GM18868 (cell line): ENCODE results near the gene SLC25A13.

Experiments used
- ATAC-seq: cut with Tn5 transposase; IDR thresholded peaks from one replicate; pipeline ENCODE4 v1.9.1; 2021; ENCODE audit warnings: mild to moderate bottlenecking, moderate library complexity; ENCODE audit not compliant: unreplicated experiment

Gene SLC25A13

DNA sequence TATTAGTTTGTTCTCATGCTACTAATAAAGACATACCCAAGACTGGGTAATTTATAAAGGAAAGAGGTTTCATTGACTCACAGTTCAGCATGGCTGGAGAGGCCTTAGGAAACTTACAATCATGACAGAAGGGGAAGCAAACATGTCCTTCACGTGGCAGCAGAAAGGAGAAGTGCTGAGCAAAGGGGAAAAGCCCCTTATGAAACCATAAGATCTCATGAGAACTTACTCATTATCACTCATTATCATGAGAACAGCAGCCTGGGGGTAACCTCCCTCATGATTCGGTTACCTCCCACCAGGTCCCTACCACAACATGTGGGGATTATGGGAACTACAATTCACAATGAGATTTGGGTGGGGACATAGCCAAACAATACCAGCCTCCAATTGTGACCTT, 4.9 kb upstream of the SLC25A13 start:
- ATAC-seq = peak; percentile 47

DNA sequence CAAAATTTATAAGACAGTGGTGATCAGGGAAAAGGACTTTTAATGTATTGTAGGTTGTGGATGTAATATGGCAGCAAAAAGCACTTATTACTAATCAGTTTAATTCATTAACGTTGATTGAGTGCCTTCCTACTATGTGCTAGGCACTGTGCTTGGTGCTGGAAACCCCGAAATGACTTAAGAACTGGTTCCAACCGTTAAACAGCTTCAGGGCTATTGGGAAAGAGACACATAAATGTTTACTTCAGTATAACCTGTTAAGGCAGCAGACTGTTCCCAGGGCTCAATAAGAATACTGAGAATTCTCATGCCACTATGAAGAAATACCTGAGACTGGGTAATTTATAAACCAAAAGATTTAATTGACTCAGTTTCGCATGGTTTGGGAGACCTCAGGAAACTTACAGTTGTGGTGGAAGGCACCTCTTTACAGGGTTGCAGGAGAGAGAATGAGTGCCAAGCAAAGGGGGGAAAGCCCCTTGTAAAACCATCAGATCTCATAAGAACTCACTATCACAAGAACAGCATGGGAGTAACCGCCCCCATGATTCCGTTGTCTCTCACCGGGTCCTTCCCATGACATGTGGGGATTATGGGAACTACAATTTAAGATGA, 1.1 kb upstream of the SLC25A13 start:
- ATAC-seq = no peak

DNA sequence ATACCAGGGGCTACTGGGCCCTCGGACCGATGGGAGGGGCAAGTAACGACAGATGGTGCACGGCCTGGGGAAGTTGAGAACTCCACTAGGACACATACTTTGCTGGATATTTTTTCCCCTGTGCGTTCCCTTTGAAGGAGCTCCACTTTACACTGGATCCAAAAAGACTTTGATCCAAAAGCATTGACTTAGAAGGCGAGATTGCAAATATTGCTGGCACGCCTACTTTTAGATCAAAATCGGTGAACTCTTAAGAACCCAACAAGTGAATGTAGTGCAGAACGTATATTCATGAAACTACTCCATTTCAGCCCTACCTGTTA, 436 bp upstream of the SLC25A13 start:
- peak; percentile 29 for ATAC-seq

DNA sequence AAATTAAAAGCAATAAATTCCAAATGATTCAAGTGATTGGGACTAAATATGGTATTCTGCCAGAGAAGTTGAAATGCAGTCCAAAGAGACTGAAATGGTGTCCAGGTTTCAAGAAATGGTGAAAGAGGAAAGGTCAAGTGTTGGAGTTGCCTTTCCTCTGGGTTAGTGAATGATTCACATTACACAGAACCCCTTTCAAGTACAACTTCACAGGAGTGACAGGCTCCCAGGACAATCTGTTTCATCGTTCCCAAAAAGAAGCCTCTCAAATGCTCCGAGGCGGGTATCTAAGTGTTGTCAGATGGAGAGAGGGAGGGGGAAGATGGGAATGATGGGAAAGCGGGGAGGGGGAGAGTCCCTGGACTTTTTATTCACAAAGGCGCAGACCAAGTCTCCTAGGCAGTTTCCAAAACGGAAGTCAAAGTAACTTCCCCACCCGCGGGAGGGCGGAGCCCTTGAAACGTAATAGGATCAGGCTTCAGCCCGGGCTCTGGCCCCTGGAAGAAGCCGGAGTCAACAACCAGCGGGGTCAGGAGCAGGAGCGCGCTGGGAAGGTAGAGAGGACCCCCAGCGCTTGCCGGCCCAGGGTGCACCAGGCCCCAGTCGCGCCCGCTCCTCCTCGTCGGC, 754 bp downstream of the SLC25A13 start:
- ATAC-seq = peak; percentile 45

DNA sequence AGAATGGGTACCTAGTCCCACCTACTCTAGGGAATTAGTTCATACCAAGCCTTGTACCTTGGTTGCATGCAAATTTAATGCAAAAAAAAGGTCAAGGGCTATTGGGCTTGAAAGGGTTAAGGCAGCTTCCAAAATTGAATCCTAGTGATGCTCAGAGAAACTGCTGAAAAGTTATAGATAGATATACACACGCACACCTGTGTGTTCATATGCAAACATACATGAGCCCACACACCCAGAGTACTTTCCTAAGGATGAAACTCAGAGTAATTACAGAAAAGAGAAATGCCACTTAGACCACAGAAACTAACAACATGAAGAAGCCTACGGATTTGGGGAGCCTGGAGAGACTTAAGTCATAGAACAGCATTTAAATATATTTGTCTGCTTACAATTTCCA, 1.5 kb downstream of the SLC25A13 start:
- peak; percentile 41 for ATAC-seq

DNA sequence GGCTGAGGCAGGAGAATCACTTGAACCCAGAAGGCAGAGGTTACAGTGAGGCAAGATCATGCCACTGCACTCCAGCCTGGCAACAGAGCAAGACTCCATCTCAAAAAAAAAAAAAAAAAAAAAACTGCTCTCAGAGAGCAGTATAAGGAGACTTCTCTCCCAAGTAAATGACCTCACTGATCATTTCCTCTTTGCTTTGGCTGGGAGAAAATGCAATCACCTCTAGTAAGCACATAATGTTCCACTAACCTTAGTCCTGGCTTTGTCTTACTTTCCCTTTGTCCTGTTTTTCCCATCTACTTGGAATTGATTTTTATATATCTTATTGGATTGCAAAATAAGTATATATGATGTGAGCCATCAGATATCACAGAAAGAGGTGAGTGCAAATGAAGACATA, 2.5 kb downstream of the SLC25A13 start:
- no peak for ATAC-seq

DNA sequence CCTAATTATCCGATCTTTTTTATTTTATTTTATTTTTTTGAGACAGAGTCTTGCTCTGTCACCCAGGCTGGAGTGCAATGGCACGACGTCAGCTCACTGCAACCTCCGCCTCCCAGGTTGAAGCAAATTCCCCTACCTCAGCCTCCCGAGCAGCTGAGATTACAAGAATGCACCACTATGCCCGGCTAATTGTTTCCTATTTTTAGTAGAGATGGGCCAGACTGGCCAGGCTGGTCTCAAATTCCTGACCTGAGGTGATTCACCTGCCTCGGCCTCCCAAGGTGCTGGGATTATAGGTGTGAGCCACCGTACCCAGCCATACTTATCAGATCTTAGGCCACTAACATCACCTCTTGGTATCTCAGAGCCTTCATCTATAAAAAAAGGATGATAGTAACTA, 4.9 kb downstream of the SLC25A13 start:
- no peak for ATAC-seq

DNA sequence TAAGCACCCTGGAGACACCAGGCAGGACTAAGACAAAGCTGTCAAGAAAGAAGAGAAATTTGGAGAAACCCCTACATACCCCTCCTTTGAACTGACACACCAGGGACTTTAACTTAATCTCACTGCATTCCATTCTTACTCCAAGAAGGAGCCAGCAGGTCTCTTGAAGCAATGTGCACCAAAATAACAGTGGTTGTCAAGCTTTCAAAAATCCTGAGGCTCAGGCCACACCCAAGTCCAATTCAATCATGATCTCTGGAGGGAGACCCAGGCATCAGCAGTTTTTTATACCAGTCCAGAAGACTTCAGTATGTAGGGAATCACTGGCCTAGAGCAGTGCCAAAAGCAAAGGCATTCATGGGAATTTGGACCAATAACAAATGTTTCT, 6.8 kb downstream of the SLC25A13 start:
- ATAC-seq = no peak

DNA sequence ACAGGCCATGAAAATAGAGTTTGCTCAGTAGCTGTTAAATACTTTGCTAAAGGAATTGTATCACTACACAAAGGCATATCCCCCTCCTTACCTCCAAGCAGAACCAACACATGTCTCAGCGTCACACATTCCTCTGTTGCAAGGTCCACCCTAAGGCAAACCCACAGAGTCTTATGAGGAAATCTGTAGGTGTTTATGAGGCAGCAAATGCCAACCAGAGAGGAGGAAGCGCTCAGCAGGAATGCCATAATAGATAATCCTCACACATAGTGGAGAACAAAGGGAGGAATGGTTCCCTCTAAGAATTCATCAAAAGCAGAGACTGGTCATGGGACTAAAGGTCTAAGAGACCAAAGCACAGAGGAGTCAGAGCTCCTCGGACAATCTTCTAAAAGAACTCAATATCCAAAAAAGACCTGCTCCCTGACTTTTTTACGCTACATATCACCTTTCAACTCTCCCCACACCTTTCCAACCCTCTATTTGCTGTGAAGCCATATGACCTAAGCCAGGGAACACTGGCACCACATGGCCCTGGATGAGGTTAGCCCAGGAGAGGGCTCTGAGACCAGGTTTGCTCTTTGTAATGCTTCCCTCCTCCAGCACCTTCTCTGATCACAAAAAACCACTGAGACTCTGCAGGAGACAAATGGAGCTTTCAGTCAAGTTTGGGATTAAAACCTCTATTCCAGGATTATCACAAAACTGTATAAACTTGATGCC, 7.3 kb downstream of the SLC25A13 start:
- no peak for ATAC-seq

DNA sequence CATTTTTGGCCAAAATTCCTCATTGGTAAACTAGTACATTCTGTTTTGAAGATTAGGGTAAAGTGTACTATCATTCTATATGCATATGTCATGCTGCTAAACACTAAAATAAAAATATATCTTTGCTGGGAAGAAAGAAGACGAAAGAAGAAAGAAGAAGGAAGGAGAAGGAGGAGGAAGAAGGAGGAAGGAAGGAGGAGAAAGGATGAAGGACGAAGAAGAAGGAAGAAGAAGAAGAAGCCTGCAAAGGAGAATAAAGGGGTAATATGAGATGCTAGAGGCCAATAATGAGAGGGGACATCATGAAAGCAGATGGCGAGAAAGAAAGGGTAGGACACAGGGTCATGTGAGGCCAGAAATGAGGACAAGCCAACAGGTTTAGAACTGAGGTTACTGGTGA, 8.0 kb downstream of the SLC25A13 start:
- no peak for ATAC-seq

DNA sequence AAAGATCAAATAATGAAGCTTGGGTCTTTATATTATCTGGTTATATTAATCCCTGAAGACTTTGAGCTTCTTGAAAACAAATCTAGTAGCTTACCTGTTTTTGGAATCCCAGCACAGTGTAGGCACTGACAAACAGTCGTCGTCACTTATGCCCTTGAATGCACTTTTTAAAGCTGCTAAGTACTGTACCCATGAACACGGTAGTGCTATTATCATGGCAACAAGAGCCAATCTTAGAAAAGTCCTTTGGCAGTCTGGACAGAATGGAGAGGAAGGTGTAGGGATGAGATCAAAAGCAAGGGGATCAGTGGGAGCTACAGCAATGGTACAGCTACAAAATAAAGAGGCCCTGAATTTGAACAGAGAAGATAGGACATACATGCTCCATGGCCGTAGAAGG, 9.4 kb downstream of the SLC25A13 start:
- no peak for ATAC-seq

DNA sequence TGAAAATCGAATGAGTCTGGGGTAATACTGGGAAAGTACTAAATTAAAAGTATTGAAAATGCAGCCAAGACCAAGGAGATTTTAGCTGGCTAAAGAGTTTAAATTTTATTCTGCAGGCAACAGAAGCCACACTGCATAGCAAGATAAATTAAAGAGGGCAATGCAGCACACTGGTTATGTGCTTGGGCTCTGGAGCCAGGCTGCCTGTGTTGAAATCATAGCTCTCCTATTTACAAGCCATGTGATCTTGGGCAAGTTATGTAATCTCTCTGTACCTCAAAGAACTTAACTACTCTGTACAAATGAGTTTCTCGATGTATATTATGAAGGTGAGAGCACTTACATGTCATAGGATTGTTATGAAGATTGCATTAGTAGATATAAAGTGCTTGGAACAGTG, 9.9 kb downstream of the SLC25A13 start:
- ATAC-seq = no peak

DNA sequence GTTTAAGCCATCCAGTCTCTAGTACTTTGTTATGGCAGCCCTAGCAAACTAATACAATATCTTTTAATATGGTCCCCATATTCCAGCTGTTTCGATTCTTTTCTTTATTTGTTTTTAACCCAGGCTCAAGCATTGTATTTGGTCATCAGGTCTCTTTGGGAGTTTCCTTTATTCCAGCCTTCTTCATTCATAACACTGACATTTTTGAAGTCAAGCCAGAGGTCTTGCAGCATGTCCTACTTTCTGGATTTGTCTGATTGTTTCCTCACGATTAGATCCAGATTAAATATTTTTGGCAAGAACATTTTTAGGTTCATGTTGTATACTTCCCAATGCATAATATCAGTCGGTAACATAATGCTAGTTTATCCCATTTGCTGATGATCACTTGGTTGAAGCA, 11.8 kb downstream of the SLC25A13 start:
- ATAC-seq = no peak

DNA sequence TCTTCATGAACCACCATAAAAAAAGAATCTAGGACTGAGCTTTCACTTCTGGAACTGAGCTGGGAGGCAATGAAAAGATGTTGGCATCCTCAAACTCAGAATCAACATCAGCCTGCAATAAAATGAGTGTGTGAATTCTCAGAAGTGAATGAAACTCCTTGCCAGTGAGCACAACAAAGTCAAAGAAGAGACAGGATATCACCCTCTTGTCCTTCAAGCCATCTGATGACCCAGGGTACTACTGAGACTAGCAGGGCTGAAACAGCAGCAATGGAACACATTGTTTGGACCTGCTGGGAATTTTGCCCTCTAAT, 13.0 kb downstream of the SLC25A13 start:
- ATAC-seq = no peak

DNA sequence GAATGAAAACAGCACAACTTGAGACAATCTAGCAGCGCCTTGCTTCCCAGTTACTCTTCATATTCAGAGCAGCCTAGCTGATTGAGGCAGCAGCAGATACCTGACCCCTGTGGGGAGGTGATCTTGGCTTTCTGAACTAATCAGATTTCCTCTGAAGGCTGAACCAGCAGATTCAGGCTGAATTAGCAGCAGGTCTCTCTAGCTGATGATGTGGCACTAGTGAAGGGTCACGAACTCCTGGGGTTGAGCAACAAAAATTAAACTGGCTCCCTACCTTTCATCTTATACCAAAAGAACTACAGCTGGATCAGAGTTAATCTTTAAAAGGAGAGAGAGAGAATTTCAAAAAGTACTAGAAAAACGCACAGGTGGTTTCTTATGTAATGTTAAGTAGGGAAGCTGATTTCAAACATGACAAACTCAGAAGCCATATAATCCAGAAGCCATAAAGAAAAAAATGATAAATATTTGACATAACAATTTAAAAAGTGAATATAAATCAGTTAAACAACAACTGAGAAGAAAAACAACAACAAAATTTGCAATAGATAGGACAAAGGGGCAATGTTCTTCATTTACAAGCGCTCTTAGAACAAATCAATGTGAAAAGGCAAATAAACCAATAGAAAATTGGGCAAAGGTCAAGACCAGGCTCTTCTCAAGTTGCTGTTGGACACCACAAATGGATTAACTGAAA, 13.5 kb downstream of the SLC25A13 start:
- ATAC-seq = no peak

DNA sequence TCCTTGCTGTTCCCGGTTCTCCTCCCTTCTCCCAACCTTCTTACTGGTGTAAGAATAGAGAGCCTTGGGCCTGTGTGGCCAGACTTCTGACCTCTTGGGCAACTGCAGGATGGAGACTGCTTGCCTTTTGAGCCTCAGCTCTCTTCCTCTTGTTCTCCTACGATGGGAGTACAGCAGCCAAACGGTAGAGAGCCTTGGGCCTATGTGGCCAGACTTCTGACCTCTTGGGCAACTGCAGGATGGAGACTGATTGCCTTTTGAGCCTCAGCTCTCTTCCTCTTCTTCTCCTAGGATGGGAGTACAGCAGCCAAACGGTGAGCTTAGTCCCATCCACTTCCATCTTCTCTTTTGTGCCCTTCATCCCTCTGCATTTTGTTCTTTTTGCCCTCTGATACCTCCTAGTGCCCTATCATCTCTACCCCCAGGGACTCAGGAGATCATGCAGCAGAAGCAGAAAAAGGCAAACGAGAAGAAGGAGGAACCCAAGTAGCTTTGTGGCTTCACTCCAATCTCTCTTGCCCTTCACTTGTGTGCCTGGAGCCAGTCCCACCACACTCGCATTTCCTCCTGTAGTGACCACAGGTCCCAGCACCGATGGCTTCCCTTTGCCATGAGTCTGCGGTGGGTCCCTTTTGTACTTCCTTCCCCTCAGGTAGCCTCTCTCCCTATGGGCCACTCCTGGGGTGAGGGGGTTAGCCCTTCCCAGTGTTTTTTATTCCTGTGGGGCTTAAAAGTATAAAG, 15.3 kb downstream of the SLC25A13 start:
- ATAC-seq = no peak

DNA sequence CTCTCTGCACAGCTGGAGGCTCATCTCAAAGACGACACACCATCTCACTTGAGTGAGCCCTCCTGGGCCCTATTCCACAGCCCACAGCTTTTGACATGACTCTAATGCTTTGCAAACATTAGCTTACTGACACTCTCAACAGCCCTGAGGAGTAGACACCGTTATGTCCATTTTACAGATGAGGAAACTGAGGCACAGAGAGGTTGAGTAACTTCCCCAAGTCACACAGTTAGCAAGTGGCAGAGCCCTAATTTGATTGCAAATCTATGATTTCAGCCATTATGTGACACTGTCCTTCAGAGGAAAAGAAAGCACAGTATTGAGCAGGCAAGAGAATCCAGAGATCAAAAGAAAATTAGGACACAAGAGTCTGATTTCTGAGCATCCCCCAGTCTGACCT, 16.0 kb downstream of the SLC25A13 start:
- ATAC-seq = no peak

DNA sequence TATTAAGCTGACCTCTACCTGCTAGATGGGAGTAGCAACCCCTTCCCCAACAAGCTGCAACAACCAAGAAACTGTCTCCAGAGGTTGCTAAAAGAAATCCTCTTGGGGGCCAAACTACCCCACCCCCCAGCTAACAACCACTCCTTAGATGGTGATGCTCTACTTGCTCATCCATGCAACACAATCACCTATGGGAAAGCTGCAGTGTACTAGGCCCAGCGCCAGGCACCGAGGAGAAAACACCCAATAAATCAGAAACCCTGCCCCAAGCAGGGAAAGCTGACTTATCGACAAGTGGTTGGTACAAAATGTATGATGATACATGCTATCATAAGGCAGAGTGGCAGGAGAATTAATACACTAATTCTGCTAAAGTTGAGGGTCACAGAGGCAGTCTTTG, 17.3 kb downstream of the SLC25A13 start:
- ATAC-seq = no peak

DNA sequence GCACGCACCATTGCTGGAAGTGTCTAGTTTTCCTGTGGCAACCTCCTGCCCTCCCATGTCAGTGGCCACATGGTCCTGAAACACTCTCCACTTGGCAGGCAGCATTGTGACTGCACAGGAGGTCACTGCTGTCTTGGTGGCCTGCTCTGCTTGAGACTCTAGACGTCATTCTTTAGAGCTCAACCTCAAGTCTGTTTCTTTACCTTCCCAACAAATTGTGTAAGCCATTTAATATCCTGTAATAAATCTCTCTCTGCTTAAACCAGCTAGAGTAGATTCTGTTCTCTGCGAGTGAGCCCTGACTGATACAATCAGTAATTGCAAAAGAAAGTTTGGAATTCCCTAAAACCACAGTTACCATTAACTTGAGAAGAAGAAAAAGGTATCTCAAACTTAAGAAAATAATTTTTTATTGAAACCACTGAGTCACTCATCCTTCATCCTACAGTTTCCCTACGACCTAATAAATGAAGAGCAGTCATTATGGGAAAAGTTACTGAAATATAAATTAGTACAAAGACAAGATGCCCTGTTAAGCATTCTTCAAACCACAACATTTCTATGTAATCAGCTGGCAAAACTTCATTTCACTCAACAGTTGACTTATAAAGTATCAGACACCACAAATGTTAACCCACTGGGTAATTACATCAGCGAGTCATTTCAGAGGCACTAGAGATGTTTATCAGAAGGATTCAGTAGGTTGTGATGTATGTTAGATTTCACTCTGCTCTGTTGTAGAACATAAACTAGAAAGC, 18.0 kb downstream of the SLC25A13 start:
- ATAC-seq = peak; percentile 35

DNA sequence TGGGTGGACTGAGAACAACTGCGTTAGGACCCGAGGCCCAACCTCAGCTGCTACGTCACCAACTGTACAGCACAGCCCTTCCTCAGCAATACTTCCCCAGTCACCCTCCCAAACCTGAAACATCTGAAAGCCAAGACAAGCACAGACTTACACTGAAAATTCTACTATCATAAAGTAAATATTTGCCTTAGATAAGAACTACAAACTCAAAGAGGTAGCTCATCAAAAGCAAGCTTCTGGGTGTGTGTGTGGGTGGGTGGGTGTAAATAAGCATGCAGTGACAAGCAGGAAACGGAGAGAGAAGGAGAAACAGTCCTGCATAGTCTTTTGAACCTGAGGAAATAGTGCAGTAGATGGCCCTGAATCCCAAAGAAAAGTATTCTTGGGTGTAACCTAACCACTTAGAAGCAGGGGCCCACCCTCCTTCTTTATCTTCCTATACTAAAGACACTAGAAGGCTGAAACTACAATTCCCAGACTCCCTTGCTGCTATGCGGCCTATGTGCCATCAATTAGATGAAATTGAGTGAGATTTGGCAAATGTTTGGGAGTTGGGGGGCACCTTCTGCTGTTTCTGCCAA, 18.7 kb downstream of the SLC25A13 start:
- ATAC-seq = no peak
